OCI-LY3 (cell line): ENCODE results near the gene TMEM132D.

ENCODE experiments used
- EZH2phosphoT487 ChIP-seq: fragments of 200-600 bp; shearing (Covaris generic); IDR thresholded peaks from 2 replicates; pipeline ENCODE4 v1.6.1; 2018; ENCODE audit warnings: antibody characterized with exemption, mixed run types, low read depth
- TF ChIP-seq, protein P1 (sequence below): fragments of 200-600, 300-600 bp; sonication (generic); IDR thresholded peaks from 2 replicates; pipeline ENCODE4 v1.5.1; 2014; ENCODE audit warnings: antibody characterized with exemption, low read length, low read depth

DNA sequence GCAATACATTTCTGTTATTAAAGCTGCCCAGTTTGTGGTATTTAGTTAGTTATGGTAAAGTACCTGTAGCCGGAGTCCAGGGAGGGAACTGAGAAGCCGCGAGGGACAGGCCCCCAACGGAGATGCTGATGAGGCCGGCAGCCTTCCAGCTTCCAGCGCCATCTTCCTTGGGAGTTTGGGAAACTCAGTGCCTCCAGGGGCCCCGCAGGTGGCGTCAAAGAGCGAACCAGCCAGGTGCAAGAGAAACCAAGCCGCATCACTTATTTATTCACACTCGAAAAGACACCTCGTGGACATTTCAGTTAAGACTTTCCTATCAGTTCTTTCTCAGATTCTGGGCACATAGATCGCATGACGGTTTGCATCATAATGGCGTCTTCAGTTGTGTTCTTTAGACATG lies 833.9 kb downstream of the TMEM132D start:
- TF ChIP-seq, protein P1, sequence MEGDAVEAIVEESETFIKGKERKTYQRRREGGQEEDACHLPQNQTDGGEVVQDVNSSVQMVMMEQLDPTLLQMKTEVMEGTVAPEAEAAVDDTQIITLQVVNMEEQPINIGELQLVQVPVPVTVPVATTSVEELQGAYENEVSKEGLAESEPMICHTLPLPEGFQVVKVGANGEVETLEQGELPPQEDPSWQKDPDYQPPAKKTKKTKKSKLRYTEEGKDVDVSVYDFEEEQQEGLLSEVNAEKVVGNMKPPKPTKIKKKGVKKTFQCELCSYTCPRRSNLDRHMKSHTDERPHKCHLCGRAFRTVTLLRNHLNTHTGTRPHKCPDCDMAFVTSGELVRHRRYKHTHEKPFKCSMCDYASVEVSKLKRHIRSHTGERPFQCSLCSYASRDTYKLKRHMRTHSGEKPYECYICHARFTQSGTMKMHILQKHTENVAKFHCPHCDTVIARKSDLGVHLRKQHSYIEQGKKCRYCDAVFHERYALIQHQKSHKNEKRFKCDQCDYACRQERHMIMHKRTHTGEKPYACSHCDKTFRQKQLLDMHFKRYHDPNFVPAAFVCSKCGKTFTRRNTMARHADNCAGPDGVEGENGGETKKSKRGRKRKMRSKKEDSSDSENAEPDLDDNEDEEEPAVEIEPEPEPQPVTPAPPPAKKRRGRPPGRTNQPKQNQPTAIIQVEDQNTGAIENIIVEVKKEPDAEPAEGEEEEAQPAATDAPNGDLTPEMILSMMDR: no peak
- no peak for TF ChIP-seq EZH2phosphoT487
